HepG2 (cell line): Measurements from ENCODE around the gene PITPNM2. TPM values are rescaled to one million over a fixed set of nuclear protein-coding genes. Genes with fewer than 3 reads are reported as not detected.

Source experiments
- ATAC-seq: fragments of 200-7000 bp; cut with Tn5 transposase; 3 replicates; pipeline ENCODE4 v1.9.1; 2020; ENCODE audit warnings: mild to moderate bottlenecking, moderate library complexity
- BruUV-seq: library from RNA; stranded (reverse); fragments of 400-500 nt; replicated peaks from 2 replicates; lab custom pipeline; 2021; lab: Mats Ljungman, UMichigan
- CTCF ChIA-PET: fragments of 300-600 bp; formaldehyde crosslinking; extraction: SDS; loops from one replicate; lab custom pipeline; 2021; ENCODE audit warnings: low total read pairs, inconsistent platforms, low intra/inter-chr PET ratio; lab: Yijun Ruan, JAX
- POLR2A ChIA-PET: fragments of 350-600 bp; sonication (Branson Sonifier 250); formaldehyde crosslinking; loops from one replicate; lab custom pipeline; 2020; ENCODE audit warnings: antibody characterized with exemption, inconsistent platforms; lab: Yijun Ruan, JAX
- DNase-seq: peaks from one replicate; pipeline ENCODE4 v3.0.0-alpha.2; 2015; ENCODE audit warnings: low spot score
- FAIRE-seq: peaks from 3 replicates; lab custom pipeline; 2011; peaks lifted over from hg19 to GRCh38; lab: Jason Lieb, UNC
- H2AFZ ChIP-seq: one replicate; pipeline ENCODE4 v1.6.1; 2011; ENCODE audit warnings: low read length, inconsistent platforms
- H3K27ac ChIP-seq: fragments of 300-600 bp; 3 replicates; pipeline ENCODE4 v1.8.0; 2011; ENCODE audit warnings: mixed run types, mild to moderate bottlenecking, mixed read lengths, low read length, inconsistent platforms; ENCODE audit not compliant: insufficient read depth; ENCODE audit errors: extremely low read length
- H3K27me3 ChIP-seq, 2 experiments: fragments of 200-600 bp in 1 of 2; 2 replicates in 1 of 2; 3 replicates in 1 of 2; pipeline versions ENCODE4 v1.6.0 to v1.8.0; 2011; ENCODE audit warnings: low read length in 2 of 2, mild to moderate bottlenecking in 2 of 2, moderate library complexity in 2 of 2, inconsistent platforms in 1 of 2; ENCODE audit not compliant: insufficient read depth in 2 of 2, control insufficient read depth in 1 of 2
- H3K36me3 ChIP-seq, 2 experiments: fragments of 200-600 bp in 1 of 2; replicated peaks in 1 of 2; 2 replicates in 1 of 2; 3 replicates in 1 of 2; pipeline versions ENCODE4 v1.5.1 to v1.8.0; 2011; ENCODE audit warnings: low read length in 2 of 2, inconsistent platforms in 1 of 2; ENCODE audit not compliant: insufficient read depth in 2 of 2, control insufficient read depth in 1 of 2
- H3K4me1 ChIP-seq: 2 replicates; pipeline ENCODE4 v1.5.1; 2012; ENCODE audit warnings: low read length, inconsistent platforms; ENCODE audit not compliant: insufficient read depth
- H3K4me2 ChIP-seq: 2 replicates; pipeline ENCODE4 v1.6.0; 2011; ENCODE audit warnings: low read depth, low read length, inconsistent platforms
- H3K4me3 ChIP-seq, 3 experiments: fragments of 200-600 bp in 1 of 3; sonication (generic), shearing (Covaris generic) in 1 of 3; replicated peaks in 1 of 3; 2 replicates each; pipeline ENCODE4 v1.5.1; 2011 to 2016; ENCODE audit warnings: low read length in 3 of 3, inconsistent platforms in 2 of 3, low read depth in 2 of 3, mild to moderate bottlenecking in 2 of 3, control low read depth in 1 of 3, mixed read lengths in 1 of 3; ENCODE audit not compliant: insufficient read depth in 1 of 3
- H3K79me2 ChIP-seq: one replicate; pipeline ENCODE4 v1.6.1; 2011; ENCODE audit warnings: low read length, inconsistent platforms; ENCODE audit not compliant: insufficient read depth
- H3K9ac ChIP-seq: 2 replicates; pipeline ENCODE4 v1.6.0; 2011; ENCODE audit warnings: mild to moderate bottlenecking, low read depth, low read length, inconsistent platforms; ENCODE audit not compliant: insufficient read depth
- H3K9me3 ChIP-seq: 2 replicates; pipeline ENCODE4 v1.5.1; 2012; ENCODE audit warnings: mild to moderate bottlenecking, low read length
- H4K20me1 ChIP-seq: 2 replicates; pipeline ENCODE4 v1.6.0; 2011; ENCODE audit warnings: inconsistent platforms, mild to moderate bottlenecking, low read length, moderate library complexity; ENCODE audit not compliant: insufficient read depth
- AHR ChIP-seq: IDR thresholded peaks from 2 replicates; pipeline ENCODE4 v1.6.1; 2018; ENCODE audit warnings: missing genetic modification reagents, missing compliant biosample characterization
- ARNTL ChIP-seq: sonication (generic); formaldehyde crosslinking; IDR thresholded peaks from 2 replicates; pipeline ENCODE4 v1.4.0; 2020; ENCODE audit warnings: mild to moderate bottlenecking, missing genetic modification reagents
- DBP ChIP-seq: sonication (generic); formaldehyde crosslinking; IDR thresholded peaks from 2 replicates; pipeline ENCODE4 v1.4.0; 2020; ENCODE audit warnings: missing genetic modification reagents; ENCODE audit errors: not compliant biosample characterization
- ELF3 ChIP-seq: IDR thresholded peaks from 2 replicates; pipeline ENCODE4 v1.6.1; 2016; ENCODE audit warnings: missing genetic modification reagents, missing compliant biosample characterization
- FOXA3 ChIP-seq: IDR thresholded peaks from 2 replicates; pipeline ENCODE4 v1.6.1; 2016; ENCODE audit warnings: missing genetic modification reagents, missing compliant biosample characterization
- FOXC1 ChIP-seq: sonication (generic); formaldehyde crosslinking; IDR thresholded peaks from 2 replicates; pipeline ENCODE4 v1.8.0; 2022; ENCODE audit warnings: mild to moderate bottlenecking, missing genetic modification reagents, borderline replicate concordance
- GFI1 ChIP-seq: sonication (generic); formaldehyde crosslinking; IDR thresholded peaks from 2 replicates; pipeline ENCODE4 v1.5.0; 2020; ENCODE audit warnings: missing genetic modification reagents, mild to moderate bottlenecking, borderline replicate concordance
- HOMEZ ChIP-seq: IDR thresholded peaks from 2 replicates; pipeline ENCODE4 v1.6.1; 2016; ENCODE audit warnings: low read depth
- NFE2L1 ChIP-seq: sonication (generic); formaldehyde crosslinking; IDR thresholded peaks from 2 replicates; pipeline ENCODE4 v1.4.0; 2020; ENCODE audit warnings: missing genetic modification reagents, mild to moderate bottlenecking, borderline replicate concordance
- RARA ChIP-seq: IDR thresholded peaks from 2 replicates; pipeline ENCODE4 v1.6.1; 2016; ENCODE audit warnings: missing genetic modification reagents, missing compliant biosample characterization
- REPIN1 ChIP-seq: sonication (generic); formaldehyde crosslinking; IDR thresholded peaks from 2 replicates; pipeline ENCODE4 v1.8.0; 2022; ENCODE audit warnings: missing genetic modification reagents, low read depth, mild to moderate bottlenecking, borderline replicate concordance
- SAP130 ChIP-seq: IDR thresholded peaks from 2 replicates; pipeline ENCODE4 v1.6.1; 2016; ENCODE audit warnings: low read depth
- TEAD3 ChIP-seq: optimal IDR thresholded peaks from 2 replicates; pipeline ENCODE3; 2016; ENCODE audit warnings: borderline replicate concordance
- ZBTB26 ChIP-seq: IDR thresholded peaks from 2 replicates; pipeline ENCODE4 v1.6.1; 2016; ENCODE audit warnings: missing compliant biosample characterization, missing genetic modification reagents, borderline replicate concordance
- ZGPAT ChIP-seq: IDR thresholded peaks from 2 replicates; pipeline ENCODE4 v1.6.1; 2016; ENCODE audit warnings: mild to moderate bottlenecking
- ZIK1 ChIP-seq: sonication (generic); formaldehyde crosslinking; IDR thresholded peaks from 2 replicates; pipeline ENCODE4 v1.5.0; 2020; ENCODE audit warnings: mild to moderate bottlenecking, low read depth, missing genetic modification reagents, borderline replicate concordance
- ZSCAN29 ChIP-seq: sonication (generic); formaldehyde crosslinking; conservative IDR thresholded peaks from 2 replicates; pipeline ENCODE4 v1.4.0; 2020; ENCODE audit warnings: mild to moderate bottlenecking, missing genetic modification reagents
- ZSCAN9 ChIP-seq: IDR thresholded peaks from 2 replicates; pipeline ENCODE4 v1.6.1; 2016; ENCODE audit warnings: borderline replicate concordance
- WGBS: methylation state at CpG from one replicate; pipeline ENCODE4 v1.1.6; 2017; ENCODE audit warnings: low lambda C conversion rate; 5-methylcytosine and 5-hydroxymethylcytosine counted together
- in situ Hi-C: cut with HindIII; loops from 2 replicates; pipeline ENCODE4 v1.10.0; 2017; ENCODE audit warnings: low pct_unique_long_range_greater_than_20kb; ENCODE audit not compliant: extremely low pct_ligation_motif_present
- intact Hi-C: fragments of 100-400 bp; cut with micrococcal nuclease; formaldehyde crosslinking; loops from one replicate; pipeline ENCODE4 v1.10.0; 2022; ENCODE audit not compliant: unreplicated experiment
- polyA plus RNA-seq, 8 experiments: library from polyadenylated mRNA; depleted of rRNA in 3 of 8; stranded (reverse) in 7 of 8; unstranded in 1 of 8; fragments of >200 nt; fragmentation: Illumina TruSeq in 4 of 8; extraction: Trizol in 4 of 8; gene quantifications; 2 replicates each; pipeline versions ENCODE4 v1.2.1 to v1.2.3, GENCODE V29; 2011 to 2016; ENCODE audit warnings: low read depth in 4 of 8, missing spikeins in 1 of 8, mixed read lengths in 1 of 8; ENCODE audit not compliant: insufficient read depth in 1 of 8
- total RNA-seq, 5 experiments: library from RNA; depleted of rRNA; stranded (reverse); fragments of >200 nt; fragmentation: Illumina TruSeq; extraction: Trizol; gene quantifications; 2 replicates each; pipeline ENCODE4 v1.2.3, GENCODE V29; 2016; ENCODE audit warnings: low read depth in 1 of 5

PITPNM2 gene
- total and polyA plus RNA-seq, 2 of the 13 experiments (the other 11 are each of a cell fraction or from before 2014, with no cell fraction given), result 4.2 to 5.3 TPM

- no TSS peak for BruUV-seq
- H3K4me2 ChIP-seq, result peak overlapping the region; percentile 8
- peaks cover 32% of the 10 kb centered on the region for H3K4me1 ChIP-seq
- no peaks in the 10 kb centered on the region for H4K20me1 ChIP-seq
- H2AFZ ChIP-seq, result no peak overlapping the region
- no peaks in the 10 kb centered on the region for H3K36me3 ChIP-seq
- no peaks in the 10 kb centered on the region for H3K27me3 ChIP-seq
- FAIRE-seq (no peak), DNase-seq (peak; percentile 83), ATAC-seq (peak; percentile 85)
- in situ Hi-C loops, result no loop called here
- CTCF ChIA-PET, result no interaction called here
- WGBS, result 76% methylated on average over 6 of the region's 6 CpGs
- H3K79me2 ChIP-seq, result peaks cover 4% of the 10 kb centered on the region
- no peak overlapping the region for H3K9ac ChIP-seq
- peak overlapping the region; percentile 43 for H3K27ac ChIP-seq
- POLR2A ChIA-PET, result interaction anchor here (1.1 to 1.7 kb wide), 4 partner anchors 14 to 106 kb away, joined by 4 to 19 read pairs (median 6); partner anchors contain the start of genes MPHOSPH9 and MTRFR
- no peak overlapping the region for H3K4me3 ChIP-seq
- intact Hi-C loops, result no loop called here
- H3K9me3 ChIP-seq, result no peaks in the 10 kb centered on the region
- TF ChIP-seq ARNTL (CRISPR knock-in tag), result no peak
- TF ChIP-seq FOXA3, result peak; percentile 46; the same call in 1 of the 2 replicates
- TF ChIP-seq TEAD3 (CRISPR knock-in tag), result peak; percentile 75
- no peak for TF ChIP-seq ZIK1 (CRISPR knock-in tag)
- no peak for TF ChIP-seq FOXC1 (CRISPR knock-in tag)
- TF ChIP-seq REPIN1 (CRISPR knock-in tag), result no peak
- no peak for TF ChIP-seq GFI1 (CRISPR knock-in tag)
- TF ChIP-seq ZSCAN9 (CRISPR knock-in tag), result no peak
- no peak for TF ChIP-seq AHR
- no peak for TF ChIP-seq ELF3 (CRISPR knock-in tag)
- 0 out of 2 replicates have a peak, but pooled peaks have one; percentile 34 for TF ChIP-seq RARA (CRISPR knock-in tag)
- no peak for TF ChIP-seq NFE2L1 (CRISPR knock-in tag)
- no peak for TF ChIP-seq DBP
- TF ChIP-seq SAP130 (CRISPR knock-in tag), result peak; percentile 78
- no peak for TF ChIP-seq ZBTB26 (CRISPR knock-in tag)
- TF ChIP-seq ZSCAN29, result no peak
- peak; percentile 78; the same call in 1 of the 2 replicates for TF ChIP-seq HOMEZ (CRISPR knock-in tag)
- peak; percentile 26; the same call in 1 of the 2 replicates for TF ChIP-seq ZGPAT (CRISPR knock-in tag)
These were observed 24.4 kb downstream of the PITPNM2 start for GRCh38 chr12:123126294-123127181.
